Measurements from ENCODE around the gene SLC6A13. TPM values are rescaled to one million over a fixed set of nuclear protein-coding genes. Genes with fewer than 3 reads are reported as not detected.

Gene SLC6A13
- total and polyA plus RNA-seq, 7 donors, result 0.10 to 0.55 TPM; not detected in 5

DNA sequence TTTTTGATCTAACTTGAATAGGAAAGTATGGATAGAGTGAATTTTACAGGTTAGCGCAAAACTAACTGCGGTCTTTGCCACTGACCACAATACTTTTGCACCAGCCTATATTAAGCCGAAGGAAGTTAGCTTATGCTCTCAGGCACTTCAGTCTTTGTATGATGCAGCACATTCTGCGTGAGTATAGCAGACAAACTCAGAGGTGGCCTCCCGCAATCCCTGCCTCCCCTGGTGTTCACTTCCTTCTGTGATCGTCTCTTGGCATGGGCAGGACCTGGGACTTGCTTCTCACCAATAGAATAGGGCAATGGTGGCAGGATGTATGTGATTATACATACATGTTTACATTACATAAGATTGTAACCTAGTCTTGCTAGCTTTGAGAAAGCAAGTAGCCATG lies 10.3 kb upstream of the SLC6A13 start:
- 91 to 93% methylated on average over 6 of the region's 6 CpGs for WGBS, 2 donors
- no peak overlapping the region for H3K4me3 ChIP-seq
- no peak for DNase-seq
- intact Hi-C loops (cut with DNase I), result no loop called here
- TF ChIP-seq CTCF (IDR thresholded peaks at IDR 0.05), result no peak
- peaks cover 0 to 1% (median 0%) of the 10 kb centered on the region in 3 donors for H3K27me3 ChIP-seq
- no peak overlapping the region for H3K27ac ChIP-seq
- no peaks in the 10 kb centered on the region for H3K36me3 ChIP-seq
- no peaks in the 10 kb centered on the region for H3K9me3 ChIP-seq
- peaks cover 0 to 7% (median 0%) of the 10 kb centered on the region in 4 donors for H3K4me1 ChIP-seq

- 70 to 71% methylated on average over 4 of the region's 4 CpGs for WGBS, 2 donors
- intact Hi-C loops (cut with DNase I), result no loop called here
- Histone ChIP-seq H3K27me3 (peaks cover 0 to 19% (median 0%) of the 10 kb centered on the region in 3 donors), H3K4me3 (no peak overlapping the region), H3K9me3 (no peaks in the 10 kb centered on the region), H3K36me3 (no peaks in the 10 kb centered on the region), H3K27ac (no peak overlapping the region), H3K4me1 (peaks cover 0 to 7% (median 0%) of the 10 kb centered on the region in 4 donors)
- TF ChIP-seq EP300 (IDR thresholded peaks at IDR 0.05) (no peak), CTCF (IDR thresholded peaks at IDR 0.05) (no peak), POLR2A (IDR thresholded peaks at IDR 0.05) (no peak), POLR2AphosphoS5 (IDR thresholded peaks at IDR 0.05) (no peak)
- DNase-seq, result no peak
These were observed 8.5 kb upstream of the SLC6A13 start for GRCh38 chr12:271161-271560.

DNA sequence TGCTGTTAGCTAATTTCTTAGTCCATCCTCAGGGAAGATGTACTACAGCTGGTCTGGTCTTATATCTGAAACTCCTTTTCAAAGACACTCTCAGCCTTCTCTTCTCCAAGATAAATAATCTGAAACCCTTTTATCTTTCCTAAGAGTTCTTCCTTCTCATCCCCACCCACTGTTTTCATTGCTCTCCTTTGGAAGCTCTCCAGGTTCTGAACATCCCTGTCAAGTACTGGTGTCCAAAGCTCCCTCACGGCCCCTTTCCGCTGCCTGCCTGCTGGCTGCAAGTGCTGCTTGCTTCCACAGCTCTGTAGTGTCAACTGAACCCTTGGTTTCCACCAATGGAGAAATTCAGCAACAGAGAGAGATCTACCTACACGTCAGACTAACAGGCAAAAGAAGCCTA lies 6.6 kb upstream of the SLC6A13 start:
- 49% methylated on average over 3 of the region's 3 CpGs for WGBS, 2 donors
- no peaks in the 10 kb centered on the region for H3K36me3 ChIP-seq
- peaks cover 0 to 39% (median 0%) of the 10 kb centered on the region in 3 donors for H3K27me3 ChIP-seq
- intact Hi-C loops (cut with DNase I), result no loop called here
- no peak for DNase-seq
- H3K4me3 ChIP-seq, result no peak overlapping the region
- H3K27ac ChIP-seq, result no peak overlapping the region
- TF ChIP-seq EP300 (IDR thresholded peaks at IDR 0.05) (no peak), CTCF (IDR thresholded peaks at IDR 0.05) (no peak), POLR2AphosphoS5 (IDR thresholded peaks at IDR 0.05) (no peak), POLR2A (IDR thresholded peaks at IDR 0.05) (no peak)
- no peaks in the 10 kb centered on the region for H3K9me3 ChIP-seq
- H3K4me1 ChIP-seq, result peaks cover 0 to 7% (median 0%) of the 10 kb centered on the region in 4 donors

- DNase-seq, result no peak
- Histone ChIP-seq H3K27ac (no peak overlapping the region), H3K36me3 (no peaks in the 10 kb centered on the region), H3K4me1 (peaks cover 0 to 7% (median 0%) of the 10 kb centered on the region in 4 donors), H3K4me3 (no peak overlapping the region), H3K9me3 (no peaks in the 10 kb centered on the region), H3K27me3 (peaks cover 0 to 46% (median 0%) of the 10 kb centered on the region in 3 donors)
- intact Hi-C loops (cut with DNase I), result no loop called here
- TF ChIP-seq POLR2A (IDR thresholded peaks at IDR 0.05) (no peak), CTCF (IDR thresholded peaks at IDR 0.05) (no peak), EP300 (IDR thresholded peaks at IDR 0.05) (no peak), POLR2AphosphoS5 (IDR thresholded peaks at IDR 0.05) (no peak)
- WGBS, 2 donors, result 61 to 70% methylated on average over 7 of the region's 7 CpGs
These were observed 5.8 kb upstream of the SLC6A13 start for GRCh38 chr12:268483-268840.
